Measurements from ENCODE around the gene GALNT10.

DNA sequence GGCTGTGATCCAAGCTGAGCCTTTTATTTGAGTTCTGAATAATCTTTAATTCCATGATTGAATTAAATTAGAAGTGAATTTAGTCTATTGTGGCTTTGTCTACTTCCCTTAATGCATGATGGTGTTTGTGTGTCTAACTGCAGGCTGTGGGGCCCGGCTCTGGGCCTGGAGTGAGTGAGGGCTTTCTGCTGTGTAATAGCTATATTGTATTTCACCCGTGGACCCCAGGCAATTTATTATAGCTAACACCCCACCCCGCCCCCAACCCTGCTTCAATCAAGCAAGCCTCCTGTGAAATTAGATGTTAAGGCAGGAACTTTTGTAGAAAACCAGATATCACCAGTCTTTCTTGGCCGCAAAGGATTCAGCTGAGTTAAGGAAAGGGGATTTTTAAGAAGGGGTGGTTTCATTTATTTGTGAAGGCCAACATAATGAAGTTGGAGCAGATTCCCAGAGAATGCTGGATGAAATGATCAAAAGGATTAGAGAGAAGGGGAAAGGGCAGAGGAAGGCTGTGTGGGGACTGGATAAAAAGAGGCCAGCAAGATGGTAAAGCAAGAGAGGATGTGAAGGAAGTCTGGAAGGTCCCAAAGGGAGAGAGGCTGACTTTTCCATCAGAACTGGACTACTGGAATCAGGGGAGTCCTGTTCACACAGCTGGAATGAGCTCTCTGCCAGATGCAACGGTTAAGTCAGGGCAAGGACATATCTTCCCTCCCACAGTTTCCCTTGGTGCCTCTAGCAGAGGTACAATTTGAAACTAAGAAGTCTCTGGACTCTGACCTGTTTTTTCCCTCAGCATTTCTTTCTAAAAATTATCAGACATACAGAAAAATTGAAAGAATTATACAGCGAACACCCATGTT is 129.9 kb downstream of the GALNT10 start:
- TF ChIP-seq, protein P1, sequence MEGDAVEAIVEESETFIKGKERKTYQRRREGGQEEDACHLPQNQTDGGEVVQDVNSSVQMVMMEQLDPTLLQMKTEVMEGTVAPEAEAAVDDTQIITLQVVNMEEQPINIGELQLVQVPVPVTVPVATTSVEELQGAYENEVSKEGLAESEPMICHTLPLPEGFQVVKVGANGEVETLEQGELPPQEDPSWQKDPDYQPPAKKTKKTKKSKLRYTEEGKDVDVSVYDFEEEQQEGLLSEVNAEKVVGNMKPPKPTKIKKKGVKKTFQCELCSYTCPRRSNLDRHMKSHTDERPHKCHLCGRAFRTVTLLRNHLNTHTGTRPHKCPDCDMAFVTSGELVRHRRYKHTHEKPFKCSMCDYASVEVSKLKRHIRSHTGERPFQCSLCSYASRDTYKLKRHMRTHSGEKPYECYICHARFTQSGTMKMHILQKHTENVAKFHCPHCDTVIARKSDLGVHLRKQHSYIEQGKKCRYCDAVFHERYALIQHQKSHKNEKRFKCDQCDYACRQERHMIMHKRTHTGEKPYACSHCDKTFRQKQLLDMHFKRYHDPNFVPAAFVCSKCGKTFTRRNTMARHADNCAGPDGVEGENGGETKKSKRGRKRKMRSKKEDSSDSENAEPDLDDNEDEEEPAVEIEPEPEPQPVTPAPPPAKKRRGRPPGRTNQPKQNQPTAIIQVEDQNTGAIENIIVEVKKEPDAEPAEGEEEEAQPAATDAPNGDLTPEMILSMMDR (IDR thresholded peaks at IDR 0.05), result no peak
- TF ChIP-seq POLR2A (IDR thresholded peaks at IDR 0.05), result no peak
